Measurements from ENCODE around the gene INPP5J. TPM values are rescaled to one million over a fixed set of nuclear protein-coding genes. Genes with fewer than 3 reads are reported as not detected.

Gene INPP5J
- total RNA-seq, 1 donor = 0.36 TPM

- H3K4me2 ChIP-seq (ENCODE audit: insufficient read depth, low read length) = no peak overlapping the region
These were observed 15.0 kb downstream of the INPP5J start for GRCh38 chr22:31137721-31138120.

GRCh38 chr22:31138126-31138525, 15.4 kb downstream of the INPP5J start:
- Histone ChIP-seq H3K4me3 (ENCODE audit: insufficient read depth, low read length) (no peak overlapping the region), H3K79me2 (ENCODE audit: insufficient read depth, low read length) (no peaks in the 10 kb centered on the region), H3K27me3 (ENCODE audit: insufficient read depth, low read length) (peaks cover 37% of the 10 kb centered on the region), H2AFZ (ENCODE audit: low read length) (no peak overlapping the region), H3K27ac (ENCODE audit: low read depth, low read length) (no peak overlapping the region), H3K4me1 (ENCODE audit: insufficient read depth, low read length) (no peaks in the 10 kb centered on the region), H4K20me1 (ENCODE audit: insufficient read depth, low read length) (no peaks in the 10 kb centered on the region), H3K36me3 (ENCODE audit: insufficient read depth, low read length) (no peaks in the 10 kb centered on the region), H3K9me3 (ENCODE audit: low read depth, low read length) (no peaks in the 10 kb centered on the region), H3K4me2 (ENCODE audit: insufficient read depth, low read length) (no peak overlapping the region)
- DNase-seq (ENCODE audit: insufficient read length, low spot score, missing footprints) = peak; percentile 56
- TF ChIP-seq, protein P1, sequence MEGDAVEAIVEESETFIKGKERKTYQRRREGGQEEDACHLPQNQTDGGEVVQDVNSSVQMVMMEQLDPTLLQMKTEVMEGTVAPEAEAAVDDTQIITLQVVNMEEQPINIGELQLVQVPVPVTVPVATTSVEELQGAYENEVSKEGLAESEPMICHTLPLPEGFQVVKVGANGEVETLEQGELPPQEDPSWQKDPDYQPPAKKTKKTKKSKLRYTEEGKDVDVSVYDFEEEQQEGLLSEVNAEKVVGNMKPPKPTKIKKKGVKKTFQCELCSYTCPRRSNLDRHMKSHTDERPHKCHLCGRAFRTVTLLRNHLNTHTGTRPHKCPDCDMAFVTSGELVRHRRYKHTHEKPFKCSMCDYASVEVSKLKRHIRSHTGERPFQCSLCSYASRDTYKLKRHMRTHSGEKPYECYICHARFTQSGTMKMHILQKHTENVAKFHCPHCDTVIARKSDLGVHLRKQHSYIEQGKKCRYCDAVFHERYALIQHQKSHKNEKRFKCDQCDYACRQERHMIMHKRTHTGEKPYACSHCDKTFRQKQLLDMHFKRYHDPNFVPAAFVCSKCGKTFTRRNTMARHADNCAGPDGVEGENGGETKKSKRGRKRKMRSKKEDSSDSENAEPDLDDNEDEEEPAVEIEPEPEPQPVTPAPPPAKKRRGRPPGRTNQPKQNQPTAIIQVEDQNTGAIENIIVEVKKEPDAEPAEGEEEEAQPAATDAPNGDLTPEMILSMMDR (IDR thresholded peaks at IDR 0.05; ENCODE audit: extremely low read depth, low read depth, low read length) = no peak

More at GRCh38 chr22:31137721-31138120, 15.0 kb downstream of the INPP5J start:
- Histone ChIP-seq H3K4me1 (ENCODE audit: insufficient read depth, low read length) (no peaks in the 10 kb centered on the region), H3K9me3 (ENCODE audit: low read depth, low read length) (no peaks in the 10 kb centered on the region), H3K79me2 (ENCODE audit: insufficient read depth, low read length) (no peaks in the 10 kb centered on the region), H3K36me3 (ENCODE audit: insufficient read depth, low read length) (no peaks in the 10 kb centered on the region), H2AFZ (ENCODE audit: low read length) (no peak overlapping the region), H3K27me3 (ENCODE audit: insufficient read depth, low read length) (peaks cover 37% of the 10 kb centered on the region), H4K20me1 (ENCODE audit: insufficient read depth, low read length) (no peaks in the 10 kb centered on the region), H3K4me3 (ENCODE audit: insufficient read depth, low read length) (no peak overlapping the region), H3K27ac (ENCODE audit: low read depth, low read length) (no peak overlapping the region)
- DNase-seq (ENCODE audit: insufficient read length, low spot score, missing footprints) = no peak
- TF ChIP-seq, protein P1 (IDR thresholded peaks at IDR 0.05; ENCODE audit: extremely low read depth, low read depth, low read length) = no peak

- no peaks in the 10 kb centered on the region for H4K20me1 ChIP-seq (ENCODE audit: insufficient read depth, low read length)
- TF ChIP-seq, protein P1 (IDR thresholded peaks at IDR 0.05; ENCODE audit: extremely low read depth, low read depth, low read length) = no peak
- no peak overlapping the region for H3K4me3 ChIP-seq (ENCODE audit: insufficient read depth, low read length)
- peak; percentile 50 for DNase-seq (ENCODE audit: insufficient read length, low spot score, missing footprints)
- no peaks in the 10 kb centered on the region for H3K4me1 ChIP-seq (ENCODE audit: insufficient read depth, low read length)
- peaks cover 37% of the 10 kb centered on the region for H3K27me3 ChIP-seq (ENCODE audit: insufficient read depth, low read length)
- H3K9me3 ChIP-seq (ENCODE audit: low read depth, low read length) = no peaks in the 10 kb centered on the region
- H3K36me3 ChIP-seq (ENCODE audit: insufficient read depth, low read length) = no peaks in the 10 kb centered on the region
- no peak overlapping the region for H3K4me2 ChIP-seq (ENCODE audit: insufficient read depth, low read length)
- no peak overlapping the region for H2AFZ ChIP-seq (ENCODE audit: low read length)
- H3K79me2 ChIP-seq (ENCODE audit: insufficient read depth, low read length) = no peaks in the 10 kb centered on the region
- no peak overlapping the region for H3K27ac ChIP-seq (ENCODE audit: low read depth, low read length)
These were observed 16.3 kb downstream of the INPP5J start for GRCh38 chr22:31139066-31139465.

DNA sequence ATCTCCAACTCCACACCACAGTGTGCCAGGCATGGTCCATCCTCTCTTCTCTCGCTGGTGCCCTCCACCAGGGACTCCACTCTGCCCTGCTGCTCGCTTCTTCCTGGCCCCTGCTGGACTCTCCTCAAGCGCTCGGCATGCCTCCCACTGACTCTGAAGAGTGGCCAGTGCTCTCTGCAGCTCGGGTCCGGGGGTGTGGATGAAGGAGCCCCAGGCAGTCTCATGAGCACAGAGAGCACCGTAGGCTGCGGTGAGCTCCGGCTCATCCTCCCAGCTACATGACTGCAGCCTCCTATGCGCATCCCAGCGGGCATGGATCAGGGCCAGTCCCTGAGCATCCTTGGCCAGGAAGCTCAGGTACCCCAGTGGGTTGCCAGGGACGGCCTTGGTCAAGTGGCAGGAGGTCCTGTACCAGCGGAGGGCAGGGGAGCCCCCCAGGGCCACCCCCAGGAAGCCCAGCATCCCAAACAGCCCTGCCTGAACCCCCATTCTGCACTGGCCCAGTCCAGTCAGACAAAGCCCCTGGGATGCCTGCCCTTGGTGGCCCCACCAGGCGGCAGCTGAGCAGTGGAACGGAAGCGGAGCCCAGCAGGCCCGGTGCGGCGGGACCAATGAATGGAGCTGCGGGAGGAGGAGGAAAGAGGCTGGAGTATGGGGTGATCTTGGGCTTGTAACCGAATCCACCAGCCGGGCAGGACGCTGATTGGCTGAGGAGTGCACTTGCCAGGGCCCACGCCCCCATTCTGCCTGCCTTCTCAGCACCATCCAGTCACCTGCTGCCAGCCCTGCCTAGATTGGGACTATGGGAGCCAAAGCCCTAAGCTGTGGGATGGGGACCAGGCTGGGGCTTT, 17.3 kb downstream of the INPP5J start, which contains the start of gene PLA2G3:
Gene PLA2G3, minus strand, starts transcription at position 643 of the 851 bp plus-strand sequence. Its CDS starts 154 bp downstream, at position 489.
- no peak within 1 kb of the TSS for H3K4me3 ChIP-seq (ENCODE audit: insufficient read depth, low read length)
- DNase-seq (ENCODE audit: insufficient read length, low spot score, missing footprints) = peak; percentile 88
- H3K4me1 ChIP-seq (ENCODE audit: insufficient read depth, low read length) = no peaks in the 10 kb centered on the region
- H2AFZ ChIP-seq (ENCODE audit: low read length) = no peak within 1 kb of the TSS
- peaks cover 37% of the 10 kb centered on the region for H3K27me3 ChIP-seq (ENCODE audit: insufficient read depth, low read length)
- no peaks in the 10 kb centered on the region for H3K79me2 ChIP-seq (ENCODE audit: insufficient read depth, low read length)
- H3K36me3 ChIP-seq (ENCODE audit: insufficient read depth, low read length) = no peaks in the 10 kb centered on the region
- H3K9me3 ChIP-seq (ENCODE audit: low read depth, low read length) = no peaks in the 10 kb centered on the region
- TF ChIP-seq, protein P1 (IDR thresholded peaks at IDR 0.05; ENCODE audit: extremely low read depth, low read depth, low read length) = no peak
- no peak within 1 kb of the TSS for H3K27ac ChIP-seq (ENCODE audit: low read depth, low read length)
- H4K20me1 ChIP-seq (ENCODE audit: insufficient read depth, low read length) = no peaks in the 10 kb centered on the region
- no peak within 1 kb of the TSS for H3K4me2 ChIP-seq (ENCODE audit: insufficient read depth, low read length)

Measured in osteoblast (primary cell).